GM18861 (cell line): Measurements from ENCODE around the gene NOTUM.
"Not testable (repeated sequence)": the region's sequence is repeated elsewhere in the genome, so short reads cannot be mapped to it uniquely, and the experiment has no call there.

Source experiments
- ATAC-seq: cut with Tn5 transposase; IDR thresholded peaks from one replicate; pipeline ENCODE4 v1.9.1; 2021; ENCODE audit not compliant: unreplicated experiment

The NOTUM gene

GRCh38 chr17:81958633-81959342 lies 2.2 kb downstream of the NOTUM start:
- ATAC-seq, result no peak

DNA sequence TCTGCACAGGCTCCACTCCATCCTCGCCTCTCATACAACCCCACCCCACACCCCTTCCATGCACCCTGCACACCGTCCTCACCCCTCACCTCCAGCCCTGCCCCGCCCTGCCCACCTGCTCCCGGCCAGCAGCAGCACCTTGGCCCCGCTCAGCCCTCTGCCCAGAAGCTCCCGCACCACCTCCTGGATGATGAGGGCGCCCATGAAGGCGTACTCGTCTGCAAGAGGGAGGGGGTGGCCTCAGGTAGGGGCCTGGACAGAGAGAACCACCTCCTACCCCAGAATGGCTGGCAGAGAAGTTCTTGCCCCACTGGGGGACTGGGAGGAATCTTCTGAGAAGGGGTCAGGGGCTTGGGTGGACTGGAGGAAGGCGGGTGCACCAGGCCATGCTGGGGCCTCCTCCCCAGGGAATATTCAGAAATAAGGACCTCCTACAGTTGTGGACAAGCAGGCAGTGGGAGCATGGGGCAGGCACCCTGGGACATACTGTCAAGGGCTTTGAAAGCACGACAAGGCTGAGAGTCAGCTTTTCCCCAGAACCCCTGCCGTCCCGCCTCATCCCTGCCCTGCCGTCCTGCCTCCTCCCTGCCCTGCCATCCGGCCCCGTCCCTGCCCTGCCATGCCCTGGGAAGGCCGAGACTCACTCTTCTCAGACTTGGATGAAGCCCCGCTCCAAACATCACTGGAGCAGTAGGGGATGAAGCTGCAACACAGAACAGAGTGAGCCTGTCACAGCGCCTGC lies 3.1 kb downstream of the NOTUM start:
- no peak for ATAC-seq

DNA sequence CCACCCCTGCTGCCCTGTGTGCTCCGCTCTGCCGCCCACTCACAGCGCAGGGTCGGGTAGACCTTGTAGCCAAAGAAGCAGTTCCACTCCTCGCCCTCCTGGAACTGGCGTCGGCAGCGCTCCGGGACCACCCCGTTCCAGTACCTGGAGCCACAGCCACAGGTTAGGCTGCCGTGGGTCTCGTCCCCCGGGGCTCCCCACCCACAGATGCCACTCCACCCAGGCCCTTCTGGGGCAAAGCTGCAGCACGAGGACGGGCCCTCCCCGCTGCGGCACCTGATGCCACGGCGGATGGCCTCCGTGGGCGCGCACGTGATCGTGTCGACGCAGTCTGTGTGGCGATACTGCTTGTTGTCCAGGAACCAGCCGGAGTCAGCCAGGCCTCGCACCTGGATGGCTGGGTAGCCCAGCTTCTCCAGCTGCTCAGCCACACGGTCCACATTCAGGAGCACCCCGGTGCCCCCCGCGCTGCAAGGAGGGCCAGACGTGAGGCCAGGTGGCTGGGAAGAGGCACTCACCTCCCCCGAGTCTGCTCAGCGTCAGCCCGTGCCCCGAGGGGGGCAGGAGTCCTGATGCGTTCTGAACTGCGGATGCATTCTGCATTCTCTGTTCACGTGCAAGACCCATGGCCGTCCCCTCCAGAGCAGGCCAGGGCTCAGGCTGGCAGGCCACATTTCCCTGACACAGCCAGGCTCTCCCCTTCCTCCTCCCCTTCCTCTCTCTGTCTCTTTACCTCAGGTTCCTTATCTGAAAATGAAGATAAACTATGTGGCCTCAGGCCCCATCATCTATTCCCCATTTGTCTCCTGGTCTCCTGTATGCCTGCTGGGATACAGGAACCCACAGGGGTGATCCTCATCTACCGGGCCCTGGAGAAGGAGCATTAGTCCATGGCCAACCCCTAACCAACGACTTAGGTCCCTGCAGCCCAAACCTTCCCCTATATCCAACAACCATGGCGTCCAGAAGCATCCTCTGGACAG lies 4.1 kb downstream of the NOTUM start:
- no peak for ATAC-seq

GRCh38 chr17:81955756-81956544 lies 5.0 kb downstream of the NOTUM start:
- ATAC-seq, result no peak

- no peak for ATAC-seq
Observed at GRCh38 chr17:81955058-81955681, 5.8 kb downstream of the NOTUM start.

DNA sequence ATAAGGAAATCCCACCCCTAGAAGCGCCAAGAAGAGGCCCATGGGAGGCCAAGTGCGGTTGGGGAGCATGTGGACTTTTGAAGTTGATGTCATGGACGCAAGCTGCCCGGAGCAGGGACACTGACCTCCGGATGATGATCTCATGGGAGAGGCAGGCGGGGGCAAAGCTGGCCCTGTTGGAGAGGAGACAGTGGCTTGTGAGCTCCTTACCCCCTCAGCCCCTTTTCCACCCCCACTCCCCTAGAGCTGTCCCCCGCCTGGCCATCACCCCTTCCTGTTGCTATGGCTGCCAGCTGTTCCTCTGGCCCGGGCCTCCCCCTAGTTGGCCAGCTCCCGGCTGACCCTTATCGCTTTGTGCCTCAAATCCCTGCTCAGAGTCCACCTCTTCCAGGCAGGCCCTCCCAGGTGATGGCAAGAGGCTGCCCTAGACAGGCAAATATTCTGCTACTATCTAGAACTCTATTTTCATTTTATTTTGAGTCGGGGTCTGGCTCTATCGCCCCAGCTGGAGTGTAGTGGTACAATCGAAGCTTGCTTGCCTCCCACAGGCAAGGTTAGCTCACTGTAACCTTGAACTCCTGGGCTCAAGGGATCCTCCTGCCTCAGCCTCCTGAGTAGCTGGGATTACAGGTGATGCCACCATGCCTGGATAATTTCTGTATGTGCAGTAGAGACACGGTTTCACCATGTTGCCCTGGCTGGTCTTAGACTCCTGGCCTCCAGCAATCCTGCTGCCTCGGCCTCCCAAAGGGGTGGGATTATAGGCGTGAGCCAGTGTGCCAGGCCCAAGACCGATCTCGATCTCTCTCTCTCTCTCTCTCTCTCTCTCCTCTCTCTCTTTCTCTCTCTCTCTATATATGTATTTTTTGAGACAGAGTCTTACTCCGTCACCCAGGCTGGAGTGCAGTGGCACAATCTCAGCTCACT lies 6.6 kb downstream of the NOTUM start:
- ATAC-seq, result no peak

DNA sequence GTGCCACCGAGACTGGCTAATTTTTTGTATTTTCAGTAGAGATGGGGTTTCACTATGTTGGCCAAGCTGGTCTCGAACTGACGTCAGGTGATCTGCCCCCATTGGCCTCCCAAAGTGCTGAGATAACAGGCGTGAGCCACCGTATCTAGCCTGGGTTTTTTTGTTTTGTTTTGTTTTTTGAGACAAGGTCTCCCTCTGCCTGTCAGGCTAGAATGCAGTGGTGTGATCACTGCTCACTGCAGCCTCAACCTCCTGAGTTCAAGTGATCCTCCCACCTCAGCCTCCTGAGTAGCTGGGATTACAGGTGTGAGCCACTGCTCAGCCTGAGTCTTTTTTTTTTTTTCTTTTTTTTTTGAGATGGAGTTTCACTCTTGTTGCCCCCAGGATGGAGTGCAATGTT lies 7.5 kb downstream of the NOTUM start:
- not testable (repeated sequence) for ATAC-seq

DNA sequence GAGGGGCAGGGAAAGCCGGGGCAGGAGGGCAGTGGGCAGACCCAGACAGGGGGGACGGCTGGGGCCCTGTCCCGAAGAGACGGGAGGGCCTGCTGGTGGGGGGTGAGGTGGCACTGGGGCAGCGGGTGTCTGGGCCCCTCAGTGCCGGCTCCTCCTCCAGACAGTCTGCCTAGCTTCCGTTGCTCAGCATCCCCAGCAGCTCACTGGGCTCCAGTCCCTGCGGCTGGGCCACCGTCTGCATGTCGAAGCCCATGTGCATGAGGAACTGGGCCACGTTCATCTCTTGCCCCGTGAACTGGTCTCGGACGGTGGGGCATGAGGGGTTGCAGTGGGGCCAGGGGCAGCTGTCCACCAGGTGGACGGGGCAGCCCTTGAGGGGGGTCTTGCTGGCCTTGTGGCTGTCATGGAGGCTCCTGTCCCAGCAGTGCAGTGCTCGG lies 8.2 kb downstream of the NOTUM start:
- ATAC-seq, result no peak

DNA sequence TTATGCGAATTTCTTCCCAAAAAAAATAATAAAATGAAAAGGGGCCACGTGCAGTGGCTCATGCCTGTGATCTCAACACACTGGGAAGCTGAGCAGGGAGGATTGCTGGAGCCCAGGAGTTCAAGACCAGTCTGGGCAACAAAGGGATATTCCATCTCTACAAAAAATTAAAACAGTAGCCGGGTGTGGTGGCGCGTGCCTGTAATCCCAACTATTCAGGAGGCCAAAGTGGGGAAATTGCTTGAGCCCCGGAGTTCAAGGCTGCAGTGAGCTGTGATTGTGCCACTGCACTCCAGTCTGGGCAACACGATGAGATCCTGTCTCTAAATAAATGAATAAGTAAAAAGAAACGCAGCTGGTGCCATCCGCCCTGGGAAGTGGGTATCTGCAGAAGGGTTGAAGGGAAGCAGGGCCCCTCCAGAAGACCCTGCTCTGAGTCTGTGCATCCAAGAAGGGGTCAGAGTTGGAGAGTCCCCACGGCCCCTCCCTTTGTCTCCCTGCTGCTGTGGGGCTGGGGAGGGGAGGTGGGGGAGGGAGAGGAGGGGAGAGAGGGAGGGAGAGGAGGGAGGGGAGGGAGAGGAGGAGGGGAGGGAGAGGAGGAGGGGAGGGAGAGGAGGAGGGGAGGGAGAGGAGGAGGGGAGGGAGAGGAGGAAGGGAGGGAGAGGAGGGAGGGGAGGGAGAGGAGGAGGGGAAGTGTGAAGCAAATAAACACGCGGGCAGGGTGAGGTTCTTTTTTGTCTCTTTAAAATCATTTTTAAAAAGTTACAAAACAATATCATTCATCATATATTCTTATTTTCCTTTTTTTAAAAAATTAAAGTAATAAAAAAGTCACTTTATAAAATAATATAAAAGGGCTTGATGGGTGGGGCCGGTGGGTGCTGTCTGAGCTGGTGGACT lies 9.0 kb downstream of the NOTUM start:
- no peak for ATAC-seq

GRCh38 chr17:81950501-81950900 lies 10.5 kb downstream of the NOTUM start:
- ATAC-seq, result no peak

GRCh38 chr17:81948635-81949378 lies 12.2 kb downstream of the NOTUM start:
- no peak for ATAC-seq

GRCh38 chr17:81947189-81947588 lies 13.8 kb downstream of the NOTUM start, which contains the start of gene MYADML2:
MYADML2 (minus strand) TSS chr17:81947233; CDS start chr17:81941741, 5,492 bp downstream.
- no peak for ATAC-seq

DNA sequence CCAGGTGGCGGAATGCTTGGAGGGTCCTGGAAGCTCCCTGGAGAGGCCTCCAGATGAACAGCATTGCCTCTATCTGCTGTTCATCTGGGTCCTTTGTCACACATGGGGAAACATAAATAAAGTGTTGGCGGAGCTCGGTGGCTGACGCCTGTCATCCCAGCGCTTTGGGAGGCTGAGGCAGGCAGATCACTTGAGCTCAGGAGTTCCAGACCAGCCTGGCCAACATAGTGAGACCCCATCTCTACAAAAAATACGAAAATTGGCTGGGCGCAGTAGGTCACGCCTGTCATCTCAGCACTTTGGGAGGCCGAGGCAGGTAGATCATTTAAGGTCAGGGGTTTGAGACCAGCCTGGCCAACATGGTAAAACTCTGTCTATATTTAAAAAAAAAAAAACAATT lies 16.1 kb downstream of the NOTUM start:
- ATAC-seq, result no peak

DNA sequence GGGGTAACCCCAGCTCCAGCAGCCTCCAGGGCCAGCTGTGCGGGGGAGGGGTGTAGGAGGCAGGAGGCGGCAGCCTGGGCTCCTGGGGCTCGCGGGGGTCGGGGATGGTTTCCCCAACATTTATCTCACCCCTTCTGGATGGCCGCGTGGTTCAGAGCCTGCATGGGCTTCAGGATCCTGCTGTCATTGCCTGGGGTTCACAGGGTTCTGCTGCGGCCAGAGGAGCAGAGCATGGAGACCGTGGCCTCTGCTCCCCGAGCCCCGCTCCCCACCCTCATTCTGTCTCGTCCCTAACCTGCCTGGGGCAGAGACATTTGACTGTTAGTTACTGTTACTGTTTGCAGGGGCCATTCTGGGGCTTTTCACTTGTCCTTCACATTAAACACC lies 18.8 kb downstream of the NOTUM start:
- no peak for ATAC-seq

GRCh38 chr17:81941484-81942166 lies 19.4 kb downstream of the NOTUM start:
- no peak for ATAC-seq
